Lung (tissue), 12 donors: Measurements from ENCODE around the gene ZBTB38. TPM values are rescaled to one million over a fixed set of nuclear protein-coding genes. Genes with fewer than 3 reads are reported as not detected.

Experiments
- ATAC-seq: fragments of 200-7000 bp; cut with Tn5 transposase; one replicate; pipeline ENCODE4 v1.9.1; 2020; ENCODE audit warnings: moderate number of reproducible peaks; ENCODE audit not compliant: insufficient read depth, low FRiP score
- DNase-seq, 3 donors: peaks; one replicate each; pipeline ENCODE4 v3.0.0-alpha.2; 2013 to 2017
- H3K27ac ChIP-seq, 2 donors: one replicate each; pipeline ENCODE4 v1.5.1; 2013; ENCODE audit warnings: mild to moderate bottlenecking in 2 of 2, moderate library complexity in 2 of 2, control low read depth in 1 of 2, inconsistent platforms in 1 of 2, low read depth in 1 of 2, low read length in 1 of 2
- H3K27me3 ChIP-seq, 3 donors: one replicate each; pipeline ENCODE4 v1.5.1; 2013; ENCODE audit warnings: low read length in 2 of 3; ENCODE audit not compliant: control insufficient read depth in 3 of 3, insufficient read depth in 3 of 3
- H3K36me3 ChIP-seq, 4 donors: one replicate each; pipeline ENCODE4 v1.5.1; 2013; ENCODE audit warnings: low read length in 4 of 4, mild to moderate bottlenecking in 1 of 4, moderate library complexity in 1 of 4; ENCODE audit not compliant: control insufficient read depth in 4 of 4, insufficient read depth in 4 of 4
- H3K4me1 ChIP-seq, 5 donors: one replicate each; pipeline ENCODE4 v1.5.1; 2013; ENCODE audit warnings: low read length in 5 of 5, mild to moderate bottlenecking in 2 of 5, moderate library complexity in 1 of 5; ENCODE audit not compliant: control insufficient read depth in 5 of 5, insufficient read depth in 5 of 5
- H3K4me3 ChIP-seq: one replicate; pipeline ENCODE4 v1.5.1; 2013; ENCODE audit warnings: mild to moderate bottlenecking, control low read depth, moderate library complexity
- H3K9ac ChIP-seq, 2 donors: one replicate each; pipeline ENCODE4 v1.5.1; 2013; ENCODE audit warnings: low read length in 2 of 2, control low read depth in 1 of 2; ENCODE audit not compliant: insufficient read depth in 1 of 2
- H3K9me3 ChIP-seq, 4 donors: one replicate each; pipeline ENCODE4 v1.5.1; 2013; ENCODE audit warnings: low read length in 3 of 4, mild to moderate bottlenecking in 1 of 4, moderate library complexity in 1 of 4; ENCODE audit not compliant: control insufficient read depth in 4 of 4, insufficient read depth in 3 of 4
- CTCF ChIP-seq: IDR thresholded peaks from 2 replicates; pipeline ENCODE4 v1.5.1; 2012; ENCODE audit warnings: mild to moderate bottlenecking; ENCODE audit errors: control extremely low read depth, extremely low read depth
- WGBS, 2 donors: extraction: QIAGEN DNeasy Blood & Tissue Kit; methylation state at CpG; one replicate each; pipeline ENCODE4 v1.1.7; 2013; 5-methylcytosine and 5-hydroxymethylcytosine counted together
- polyA plus RNA-seq, 2 donors: library from polyadenylated mRNA; stranded (reverse); fragments of 200-250 nt; gene quantifications; one replicate each; pipeline ENCODE4 v1.2.1, GENCODE V29; 2013
- total RNA-seq, 2 donors: library from RNA; depleted of rRNA in 1 of 2; stranded (reverse); fragments of >200 nt in 1 of 2; gene quantifications; one replicate each; pipeline ENCODE4 v1.2.1, GENCODE V29; 2014 to 2021
- donor health status: control.
- donor health status: control.
- donor health status: Bipolar disorder and iron deficiency.
- donor health status: healthy.
- donor health status: DM: yes; HTN: yes; CAD: no.

ZBTB38 gene
- total and polyA plus RNA-seq, 4 donors, result 9.3 to 111 (median 53.5) TPM

- Histone ChIP-seq H3K9me3 (peaks cover 0 to 2% (median 0%) of the 10 kb centered on the region in 4 donors), H3K27me3 (no peaks in the 10 kb centered on the region), H3K4me1 (peaks cover 0 to 26% (median 15%) of the 10 kb centered on the region in 5 donors), H3K27ac (no peak overlapping the region), H3K9ac (no peak overlapping the region), H3K36me3 (peaks cover 0 to 18% (median 6%) of the 10 kb centered on the region in 4 donors), H3K4me3 (no peak overlapping the region)
- DNase-seq, result no peak
- no peak for ATAC-seq
- no peak for TF ChIP-seq CTCF
- WGBS, 2 donors, result 92% methylated on average over 4 of the region's 4 CpGs
Measured at GRCh38 chr3:141378556-141378955, 10.3 kb downstream of the ZBTB38 start.

- no peak for ATAC-seq
- H3K4me1 ChIP-seq, result peaks cover 0 to 35% (median 20%) of the 10 kb centered on the region in 5 donors
- no peaks in the 10 kb centered on the region for H3K27me3 ChIP-seq
- TF ChIP-seq CTCF, result no peak
- no peak overlapping the region for H3K4me3 ChIP-seq
- peak overlapping the region in 1 of 2 donors; percentile 38 for H3K9ac ChIP-seq
- H3K36me3 ChIP-seq, result peaks cover 4 to 19% (median 7%) of the 10 kb centered on the region in 4 donors
- peak in 1 of 3 donors; percentile 63 for DNase-seq
- H3K9me3 ChIP-seq, result peaks cover 0 to 2% (median 0%) of the 10 kb centered on the region in 4 donors
- H3K27ac ChIP-seq, result peak overlapping the region in 1 of 2 donors; percentile 20
- 79 to 91% methylated on average over 12 of the region's 12 CpGs for WGBS, 2 donors
Measured at GRCh38 chr3:141379250-141379966, 11.1 kb downstream of the ZBTB38 start.

GRCh38 chr3:141380279-141380678 lies 12.0 kb downstream of the ZBTB38 start:
- ATAC-seq (no peak), DNase-seq (no peak)
- Histone ChIP-seq H3K9me3 (peaks cover 0 to 2% (median 0%) of the 10 kb centered on the region in 4 donors), H3K27ac (no peak overlapping the region), H3K9ac (no peak overlapping the region), H3K4me3 (no peak overlapping the region), H3K27me3 (no peaks in the 10 kb centered on the region), H3K4me1 (peaks cover 0 to 42% (median 24%) of the 10 kb centered on the region in 5 donors), H3K36me3 (peaks cover 4 to 19% (median 7%) of the 10 kb centered on the region in 4 donors)
- no peak for TF ChIP-seq CTCF
- 64 to 82% methylated on average over 2 of the region's 2 CpGs for WGBS, 2 donors
